Endothelial cell of umbilical vein (primary cell): ENCODE results near the gene SIRT3.

Experiments used
- JUN ChIP-seq: IDR thresholded peaks from 2 replicates; pipeline ENCODE4 v1.6.1; 2011; ENCODE audit warnings: borderline replicate concordance, low read depth; ENCODE audit not compliant: insufficient read length, insufficient read depth
- POLR2A ChIP-seq: IDR thresholded peaks from 2 replicates; pipeline ENCODE4 v1.6.1; 2012; ENCODE audit warnings: low read depth, mild to moderate bottlenecking, control low read depth, low read length
- TF ChIP-seq, protein P1 (sequence below): IDR thresholded peaks from 2 replicates; pipeline ENCODE4 v1.6.1; 2011; ENCODE audit not compliant: insufficient read depth, insufficient read length
- TF ChIP-seq, protein P2 (sequence below), 2 donors: IDR thresholded peaks; 1 replicate in 1 of 2; 2 replicates in 1 of 2; pipeline ENCODE4 v1.5.1; 2011; ENCODE audit warnings: low read length in 2 of 2, mild to moderate bottlenecking in 2 of 2, moderate library complexity in 2 of 2, control low read depth in 1 of 2, inconsistent platforms in 1 of 2, low read depth in 1 of 2; ENCODE audit not compliant: insufficient read depth in 1 of 2; ENCODE audit errors: extremely low read depth in 1 of 2

DNA sequence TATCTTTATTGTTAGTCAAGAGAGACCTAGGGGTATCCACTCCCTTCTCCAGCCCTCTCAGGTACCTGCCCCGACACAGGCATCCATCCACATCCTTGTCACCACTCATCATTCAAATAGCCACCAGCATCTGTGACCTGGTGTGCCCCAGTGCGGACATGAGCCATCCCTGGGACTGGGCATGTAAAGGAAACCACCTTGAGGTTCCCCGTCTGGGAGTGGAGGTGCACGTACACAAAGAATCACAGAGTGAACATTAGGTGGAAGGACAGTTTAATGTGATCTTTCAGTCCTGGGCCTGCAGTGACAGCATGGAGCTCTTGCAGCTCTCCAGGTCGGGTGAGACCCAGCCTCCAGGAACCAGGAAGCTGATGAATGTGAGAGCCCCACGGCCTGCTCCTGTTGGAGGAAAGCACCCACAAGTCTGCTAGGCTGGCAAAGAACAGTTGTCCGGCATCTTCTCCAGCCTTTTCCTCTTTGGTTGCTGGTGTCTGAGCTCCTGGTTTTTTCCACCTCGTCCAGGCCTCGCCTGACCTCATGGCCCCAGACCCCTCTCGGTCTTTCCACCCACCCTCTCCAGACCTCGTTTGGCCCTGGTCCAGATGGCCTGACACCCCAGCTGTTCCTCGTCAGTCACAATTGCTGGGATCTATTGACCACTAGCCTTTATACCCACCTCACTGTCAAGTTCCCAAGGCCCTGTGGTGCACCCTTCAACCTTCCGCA, 17.2 kb upstream of the SIRT3 start:
- no peak for TF ChIP-seq POLR2A
- TF ChIP-seq, protein P1, sequence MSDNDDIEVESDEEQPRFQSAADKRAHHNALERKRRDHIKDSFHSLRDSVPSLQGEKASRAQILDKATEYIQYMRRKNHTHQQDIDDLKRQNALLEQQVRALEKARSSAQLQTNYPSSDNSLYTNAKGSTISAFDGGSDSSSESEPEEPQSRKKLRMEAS: no peak
- TF ChIP-seq JUN: no peak
- TF ChIP-seq, protein P2, sequence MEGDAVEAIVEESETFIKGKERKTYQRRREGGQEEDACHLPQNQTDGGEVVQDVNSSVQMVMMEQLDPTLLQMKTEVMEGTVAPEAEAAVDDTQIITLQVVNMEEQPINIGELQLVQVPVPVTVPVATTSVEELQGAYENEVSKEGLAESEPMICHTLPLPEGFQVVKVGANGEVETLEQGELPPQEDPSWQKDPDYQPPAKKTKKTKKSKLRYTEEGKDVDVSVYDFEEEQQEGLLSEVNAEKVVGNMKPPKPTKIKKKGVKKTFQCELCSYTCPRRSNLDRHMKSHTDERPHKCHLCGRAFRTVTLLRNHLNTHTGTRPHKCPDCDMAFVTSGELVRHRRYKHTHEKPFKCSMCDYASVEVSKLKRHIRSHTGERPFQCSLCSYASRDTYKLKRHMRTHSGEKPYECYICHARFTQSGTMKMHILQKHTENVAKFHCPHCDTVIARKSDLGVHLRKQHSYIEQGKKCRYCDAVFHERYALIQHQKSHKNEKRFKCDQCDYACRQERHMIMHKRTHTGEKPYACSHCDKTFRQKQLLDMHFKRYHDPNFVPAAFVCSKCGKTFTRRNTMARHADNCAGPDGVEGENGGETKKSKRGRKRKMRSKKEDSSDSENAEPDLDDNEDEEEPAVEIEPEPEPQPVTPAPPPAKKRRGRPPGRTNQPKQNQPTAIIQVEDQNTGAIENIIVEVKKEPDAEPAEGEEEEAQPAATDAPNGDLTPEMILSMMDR (IDR thresholded peaks at IDR 0.05; ENCODE audit: extremely low read depth in 1 of 2, insufficient read depth in 1 of 2, low read depth in 1 of 2, low read length in 2 of 2): no peak
